B cell (primary cell): ENCODE data around the gene LSM5. TPM values are rescaled to one million over a fixed set of nuclear protein-coding genes. Genes with fewer than 3 reads are reported as not detected.

Experiments used
- ATAC-seq: fragments of 200-7000 bp; cut with Tn5 transposase; one replicate; pipeline ENCODE4 v1.10.0; 2021; ENCODE audit warnings: low read depth, mild to moderate bottlenecking, moderate number of reproducible peaks, moderate library complexity
- CTCF ChIA-PET: fragments of 350-600 bp; sonication (Branson Sonifier 250); formaldehyde crosslinking; loops from one replicate; lab custom pipeline; 2021; ENCODE audit warnings: antibody characterized with exemption, inconsistent platforms; lab: Charles Lee
- POLR2A ChIA-PET: fragments of 350-600 bp; sonication (Branson Sonifier 250); formaldehyde crosslinking; loops from one replicate; lab custom pipeline; 2021; ENCODE audit warnings: antibody characterized with exemption; lab: Charles Lee
- DNase-seq: peaks from one replicate; pipeline ENCODE4 v3.0.0; 2013
- H2AFZ ChIP-seq: 2 replicates; pipeline ENCODE4 v1.6.1; 2012; ENCODE audit warnings: mild to moderate bottlenecking, low read depth, low read length; ENCODE audit not compliant: insufficient read depth, poor library complexity, severe bottlenecking
- H3K27ac ChIP-seq, 2 donors: 1 replicate in 1 of 2; 2 replicates in 1 of 2; pipeline ENCODE4 v1.5.1; 2012 to 2013; ENCODE audit warnings: low read length in 2 of 2, mild to moderate bottlenecking in 2 of 2, moderate library complexity in 1 of 2
- H3K27me3 ChIP-seq, 4 experiments: fragments of 200-600 bp in 1 of 4; sonication (generic) in 1 of 4; replicated peaks in 1 of 4; 1 replicate in 2 of 4; 2 replicates in 2 of 4; pipeline versions ENCODE4 v1.6.1 to v1.7.0; 2013 to 2016; ENCODE audit warnings: low read length in 3 of 4, mild to moderate bottlenecking in 2 of 4, mixed read lengths in 1 of 4, moderate library complexity in 1 of 4; ENCODE audit not compliant: insufficient read depth in 4 of 4, control insufficient read depth in 3 of 4; ENCODE audit errors: control extremely low read depth in 1 of 4
- H3K36me3 ChIP-seq, 2 experiments: replicated peaks in 1 of 2; 1 replicate in 1 of 2; 2 replicates in 1 of 2; pipeline versions ENCODE4 v1.6.1 to v1.7.1; 2013; ENCODE audit warnings: low read length in 1 of 2; ENCODE audit not compliant: insufficient read depth in 2 of 2, control insufficient read depth in 1 of 2; ENCODE audit errors: control extremely low read depth in 1 of 2, extremely low read depth in 1 of 2
- H3K4me1 ChIP-seq, 2 donors: fragments of 200-600 bp in 1 of 2; sonication (generic) in 1 of 2; 1 replicate in 1 of 2; 2 replicates in 1 of 2; pipeline versions ENCODE4 v1.5.1 to v1.6.1; 2013 to 2017; ENCODE audit warnings: low read length in 2 of 2; ENCODE audit not compliant: control insufficient read depth in 2 of 2, insufficient read depth in 2 of 2
- H3K4me2 ChIP-seq: replicated peaks from 2 replicates; pipeline ENCODE3; 2012; ENCODE audit warnings: mild to moderate bottlenecking, low read depth, low read length; ENCODE audit not compliant: poor library complexity, severe bottlenecking
- H3K4me3 ChIP-seq, 5 experiments: fragments of 200-600 bp in 1 of 5; sonication (generic) in 1 of 5; 1 replicate in 3 of 5; 2 replicates in 2 of 5; pipeline versions ENCODE4 v1.5.1 to v1.7.0; 2011 to 2016; ENCODE audit warnings: low read length in 4 of 5, mild to moderate bottlenecking in 4 of 5, low read depth in 2 of 5, control low read depth in 1 of 5, moderate library complexity in 1 of 5; ENCODE audit not compliant: insufficient read depth in 1 of 5; ENCODE audit errors: control extremely low read depth in 1 of 5, extremely low read depth in 1 of 5
- H3K79me2 ChIP-seq: fragments of 200-600 bp; sonication (generic); one replicate; pipeline ENCODE4 v1.6.0; 2016; ENCODE audit warnings: low read length; ENCODE audit not compliant: control insufficient read depth, insufficient read depth
- H3K9ac ChIP-seq: fragments of 200-600 bp; sonication (generic); 2 replicates; pipeline ENCODE4 v1.6.1; 2017; ENCODE audit warnings: mild to moderate bottlenecking, low read length, moderate library complexity
- H3K9me3 ChIP-seq, 3 donors: one replicate each; pipeline versions ENCODE4 v1.6.1 to v1.7.1; 2013; ENCODE audit warnings: low read length in 2 of 3; ENCODE audit not compliant: control insufficient read depth in 2 of 3, insufficient read depth in 1 of 3; ENCODE audit errors: control extremely low read depth in 1 of 3
- H4K20me1 ChIP-seq: 2 replicates; pipeline ENCODE4 v1.6.0; 2012; ENCODE audit warnings: mild to moderate bottlenecking, low read length; ENCODE audit not compliant: insufficient read depth, control insufficient read depth, poor library complexity, severe bottlenecking
- H3K27ac Mint-ChIP-seq: one replicate; pipeline ENCODE4 v1.8.0; 2021; ENCODE audit warnings: mixed read lengths
- H3K27me3 Mint-ChIP-seq: one replicate; pipeline ENCODE4 v1.8.0; 2021; ENCODE audit warnings: mixed read lengths
- H3K4me1 Mint-ChIP-seq: one replicate; pipeline ENCODE4 v1.8.0; 2021; ENCODE audit warnings: mixed read lengths
- H3K4me3 Mint-ChIP-seq: one replicate; pipeline ENCODE4 v1.8.0; 2021; ENCODE audit warnings: mixed read lengths
- H3K9me3 Mint-ChIP-seq: one replicate; pipeline ENCODE4 v1.8.0; 2022; ENCODE audit warnings: mixed read lengths; ENCODE audit not compliant: insufficient read depth
- EZH2 ChIP-seq: IDR thresholded peaks from 2 replicates; pipeline ENCODE4 v1.6.1; 2012; ENCODE audit warnings: borderline replicate concordance, low read depth, mild to moderate bottlenecking, moderate library complexity, low read length; ENCODE audit not compliant: insufficient read depth, poor library complexity, severe bottlenecking
- WGBS: methylation state at CpG from one replicate; pipeline ENCODE4 v1.1.5; 2013; ENCODE audit warnings: missing lambda C conversion rate; ENCODE audit not compliant: insufficient coverage; 5-methylcytosine and 5-hydroxymethylcytosine counted together
- intact Hi-C: fragments of 100-400 bp; cut with micrococcal nuclease; formaldehyde crosslinking; loops from one replicate; pipeline ENCODE4 v1.10.0; 2022
- polyA plus RNA-seq: library from polyadenylated mRNA; depleted of rRNA; stranded (reverse); fragments of >200 nt; gene quantifications from 2 replicates; pipeline ENCODE4 v1.2.3, GENCODE V29; 2012
- total RNA-seq, 2 donors: library from RNA; stranded (reverse); fragments of 120-200 nt in 1 of 2; gene quantifications; 1 replicate in 1 of 2; 2 replicates in 1 of 2; pipeline versions ENCODE4 v1.2.3 to v1.2.4, GENCODE V29; 2013 to 2022
- TF ChIP-seq, protein P1 (sequence below): fragments of 200-600 bp; IDR thresholded peaks from one replicate; pipeline ENCODE4 v1.8.0; 2022; ENCODE audit warnings: antibody characterized with exemption, mild to moderate bottlenecking

The LSM5 gene
- total and polyA plus RNA-seq, 2 donors (not counting 1 experiment from before 2014, with no cell fraction given): 11.8 to 34.7 TPM

- H3K27ac Mint-ChIP-seq: no peak overlapping the region
- peaks cover 7% of the 10 kb centered on the region for H3K27me3 Mint-ChIP-seq
- Histone ChIP-seq H3K79me2 (no peaks in the 10 kb centered on the region), H3K4me2 (no peak overlapping the region), H3K4me3 (no peak overlapping the region), H3K27me3 (peaks cover 0 to 4% (median 0%) of the 10 kb centered on the region in 4 experiments), H3K9me3 (no peaks in the 10 kb centered on the region), H3K36me3 (no peaks in the 10 kb centered on the region), H3K4me1 (no peaks in the 10 kb centered on the region), H4K20me1 (no peaks in the 10 kb centered on the region), H3K9ac (no peak overlapping the region), H2AFZ (no peak overlapping the region), H3K27ac (no peak overlapping the region)
- H3K4me1 Mint-ChIP-seq: peaks cover 4% of the 10 kb centered on the region
- POLR2A ChIA-PET: no interaction called here
- DNase-seq (no peak), ATAC-seq (no peak)
- H3K4me3 Mint-ChIP-seq: no peak overlapping the region
- CTCF ChIA-PET: no interaction called here
- intact Hi-C loops: no loop called here
- WGBS: no CpG with 5 or more reads among the region's 1 CpG
- no peak for TF ChIP-seq EZH2
- TF ChIP-seq, protein P1, sequence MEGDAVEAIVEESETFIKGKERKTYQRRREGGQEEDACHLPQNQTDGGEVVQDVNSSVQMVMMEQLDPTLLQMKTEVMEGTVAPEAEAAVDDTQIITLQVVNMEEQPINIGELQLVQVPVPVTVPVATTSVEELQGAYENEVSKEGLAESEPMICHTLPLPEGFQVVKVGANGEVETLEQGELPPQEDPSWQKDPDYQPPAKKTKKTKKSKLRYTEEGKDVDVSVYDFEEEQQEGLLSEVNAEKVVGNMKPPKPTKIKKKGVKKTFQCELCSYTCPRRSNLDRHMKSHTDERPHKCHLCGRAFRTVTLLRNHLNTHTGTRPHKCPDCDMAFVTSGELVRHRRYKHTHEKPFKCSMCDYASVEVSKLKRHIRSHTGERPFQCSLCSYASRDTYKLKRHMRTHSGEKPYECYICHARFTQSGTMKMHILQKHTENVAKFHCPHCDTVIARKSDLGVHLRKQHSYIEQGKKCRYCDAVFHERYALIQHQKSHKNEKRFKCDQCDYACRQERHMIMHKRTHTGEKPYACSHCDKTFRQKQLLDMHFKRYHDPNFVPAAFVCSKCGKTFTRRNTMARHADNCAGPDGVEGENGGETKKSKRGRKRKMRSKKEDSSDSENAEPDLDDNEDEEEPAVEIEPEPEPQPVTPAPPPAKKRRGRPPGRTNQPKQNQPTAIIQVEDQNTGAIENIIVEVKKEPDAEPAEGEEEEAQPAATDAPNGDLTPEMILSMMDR: no peak
- H3K9me3 Mint-ChIP-seq: no peaks in the 10 kb centered on the region
These were observed 16.2 kb downstream of the LSM5 start for GRCh38 chr7:32474008-32474407.

DNA sequence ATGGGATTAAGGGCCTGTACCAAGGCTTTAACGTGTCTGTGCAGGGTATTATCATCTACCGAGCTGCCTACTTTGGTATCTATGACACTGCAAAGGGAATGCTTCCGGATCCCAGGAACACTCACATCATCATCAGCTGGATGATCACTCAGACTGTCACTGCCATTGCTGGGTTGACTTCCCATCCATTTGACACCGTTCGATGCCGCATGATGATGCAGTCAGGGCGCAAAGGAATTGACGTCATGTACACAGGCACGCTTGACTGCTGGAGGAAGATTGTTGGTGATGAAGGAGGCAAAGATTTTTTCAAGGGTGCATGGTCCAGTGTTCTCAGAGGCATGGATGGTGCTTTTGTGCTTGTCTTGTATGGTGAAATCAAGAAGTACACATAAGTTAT, 18.2 kb downstream of the LSM5 start:
- WGBS: 92% methylated on average over 9 of the region's 9 CpGs
- intact Hi-C loops: no loop called here
- peaks cover 7% of the 10 kb centered on the region for H3K27me3 Mint-ChIP-seq

More for the DNA sequence above, 18.2 kb downstream of the LSM5 start:
- H3K4me1 Mint-ChIP-seq: peaks cover 4% of the 10 kb centered on the region
- no peak for DNase-seq
- no peak overlapping the region for H3K27ac Mint-ChIP-seq
- ChIA-PET CTCF (no interaction called here), POLR2A (no interaction called here)
- TF ChIP-seq, protein P1: no peak
- no peak for TF ChIP-seq EZH2
- H3K27ac ChIP-seq: no peak overlapping the region
- H3K79me2 ChIP-seq: no peaks in the 10 kb centered on the region
- no peak overlapping the region for H3K4me2 ChIP-seq
- no peak overlapping the region for H3K4me3 Mint-ChIP-seq
- H2AFZ ChIP-seq: no peak overlapping the region
- H3K9ac ChIP-seq: no peak overlapping the region
- H4K20me1 ChIP-seq: no peaks in the 10 kb centered on the region
- no peak for ATAC-seq
- H3K36me3 ChIP-seq: no peaks in the 10 kb centered on the region
- no peaks in the 10 kb centered on the region for H3K4me1 ChIP-seq
- no peaks in the 10 kb centered on the region for H3K9me3 ChIP-seq
- no peak overlapping the region for H3K4me3 ChIP-seq
- peaks cover 0 to 4% (median 0%) of the 10 kb centered on the region in 4 experiments for H3K27me3 ChIP-seq
- no peaks in the 10 kb centered on the region for H3K9me3 Mint-ChIP-seq
